ELF-1 (cell line): Measurements from ENCODE around the gene LGALS14.
"Not testable (repeated sequence)": the region's sequence is repeated elsewhere in the genome, so short reads cannot be mapped to it uniquely, and the experiment has no call there.

Source experiments
- DNase-seq: peaks from one replicate; pipeline ENCODE4 v3.0.0-alpha.2; 2016; ENCODE audit warnings: low read depth, low spot score

Gene LGALS14

GRCh38 chr19:39704181-39705044 lies at the start of gene LGALS14:
Gene LGALS14, plus strand, starts transcription at chr19:39704481. Its CDS starts 48 bp downstream, at chr19:39704529.
- DNase-seq = no peak

GRCh38 chr19:39655613-39656012 lies 48.7 kb upstream of the LGALS14 start, which contains the start of gene LGALS16:
Gene LGALS16, plus strand, starts transcription at chr19:39655913. Its CDS starts 49 bp downstream, at chr19:39655962.
- no peak for DNase-seq

- DNase-seq = no peak
Measured at GRCh38 chr19:39659791-39660190, 44.5 kb upstream of the LGALS14 start.

- DNase-seq = no peak
Measured at GRCh38 chr19:39660661-39661060, 43.6 kb upstream of the LGALS14 start.

- no peak for DNase-seq
Measured at GRCh38 chr19:39661565-39661964, 42.7 kb upstream of the LGALS14 start.

GRCh38 chr19:39669860-39670259 lies 34.4 kb upstream of the LGALS14 start:
- DNase-seq = not testable (repeated sequence)

GRCh38 chr19:39670998-39671397 lies 33.3 kb upstream of the LGALS14 start:
- DNase-seq = no peak

GRCh38 chr19:39671739-39672363 lies 32.4 kb upstream of the LGALS14 start:
- peak; percentile 49 for DNase-seq

- DNase-seq = no peak
Measured at GRCh38 chr19:39672473-39672872, 31.8 kb upstream of the LGALS14 start.

GRCh38 chr19:39673862-39674261 lies 30.4 kb upstream of the LGALS14 start:
- DNase-seq = not testable (repeated sequence)

GRCh38 chr19:39676004-39676403 lies 28.3 kb upstream of the LGALS14 start:
- no peak for DNase-seq

GRCh38 chr19:39677961-39678889 lies 26.1 kb upstream of the LGALS14 start:
- no peak for DNase-seq

GRCh38 chr19:39679056-39679790 lies 25.1 kb upstream of the LGALS14 start:
- DNase-seq = no peak

- DNase-seq = no peak
Measured at GRCh38 chr19:39679791-39680168, 24.5 kb upstream of the LGALS14 start.

- no peak for DNase-seq
Measured at GRCh38 chr19:39680593-39680992, 23.7 kb upstream of the LGALS14 start.

GRCh38 chr19:39681416-39681815 lies 22.9 kb upstream of the LGALS14 start:
- no peak for DNase-seq

- DNase-seq = no peak
Measured at GRCh38 chr19:39684267-39684666, 20.0 kb upstream of the LGALS14 start.

- no peak for DNase-seq
Measured at GRCh38 chr19:39686739-39687138, 17.5 kb upstream of the LGALS14 start.

GRCh38 chr19:39688637-39689036 lies 15.6 kb upstream of the LGALS14 start:
- DNase-seq = not testable (repeated sequence)

- DNase-seq = no peak
Measured at GRCh38 chr19:39692166-39692565, 12.1 kb upstream of the LGALS14 start.

GRCh38 chr19:39692822-39693221 lies 11.5 kb upstream of the LGALS14 start:
- DNase-seq = no peak
